GM12892 (cell line): ENCODE data around the gene RAB31.

Experiments
- POLR2A ChIP-seq: IDR thresholded peaks from 2 replicates; pipeline ENCODE4 v1.6.1; 2011; ENCODE audit warnings: low read depth, low read length, control low read depth
- POLR2AphosphoS5 ChIP-seq: IDR thresholded peaks from 2 replicates; pipeline ENCODE4 v1.6.1; 2011; ENCODE audit warnings: low read depth, low read length, control low read depth
- TAF1 ChIP-seq: IDR thresholded peaks from 2 replicates; pipeline ENCODE4 v1.6.1; 2011; ENCODE audit warnings: low read depth, mild to moderate bottlenecking, control low read depth, low read length, borderline replicate concordance

DNA sequence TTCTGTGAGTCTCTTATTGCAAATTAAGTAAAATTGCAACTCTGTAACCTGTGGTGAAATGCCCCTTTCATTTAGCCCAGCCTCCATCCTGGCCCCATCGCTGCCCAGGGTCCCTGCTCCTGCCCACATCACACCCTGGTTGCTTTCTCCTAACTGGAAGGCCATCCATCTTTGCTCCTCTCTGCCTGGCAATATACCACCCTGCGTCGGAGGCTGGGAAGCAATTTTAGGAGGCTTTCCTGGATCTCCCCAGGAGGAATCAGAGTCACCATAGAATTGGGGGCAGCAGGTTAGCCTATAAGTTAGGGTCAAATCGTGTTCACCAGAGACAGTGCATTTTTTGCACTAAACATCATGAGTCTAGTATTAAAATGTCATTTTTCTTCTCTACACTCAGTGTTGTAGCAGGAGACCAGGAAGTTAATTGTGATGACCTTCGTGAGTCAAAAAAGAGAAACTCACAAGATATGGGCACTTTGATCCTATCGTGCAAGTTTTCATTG is 163.2 kb downstream of the RAB31 start:
- TF ChIP-seq POLR2AphosphoS5 (no peak), TAF1 (no peak), POLR2A (no peak)
